22Rv1 (cell line): ENCODE data around the gene GXYLT2.
A peak's percentile ranks its signal among the peaks of the same experiment; 100 is the strongest.

ENCODE experiments used
- CTCF ChIP-seq: fragments of 450-650 bp; IDR thresholded peaks from 2 replicates; pipeline ENCODE4 v1.5.1; 2017; ENCODE audit warnings: mild to moderate bottlenecking
- ZFX ChIP-seq: fragments of 450-650 bp; IDR thresholded peaks from 2 replicates; pipeline ENCODE4 v1.6.1; 2017; ENCODE audit warnings: antibody characterized with exemption, borderline replicate concordance

DNA sequence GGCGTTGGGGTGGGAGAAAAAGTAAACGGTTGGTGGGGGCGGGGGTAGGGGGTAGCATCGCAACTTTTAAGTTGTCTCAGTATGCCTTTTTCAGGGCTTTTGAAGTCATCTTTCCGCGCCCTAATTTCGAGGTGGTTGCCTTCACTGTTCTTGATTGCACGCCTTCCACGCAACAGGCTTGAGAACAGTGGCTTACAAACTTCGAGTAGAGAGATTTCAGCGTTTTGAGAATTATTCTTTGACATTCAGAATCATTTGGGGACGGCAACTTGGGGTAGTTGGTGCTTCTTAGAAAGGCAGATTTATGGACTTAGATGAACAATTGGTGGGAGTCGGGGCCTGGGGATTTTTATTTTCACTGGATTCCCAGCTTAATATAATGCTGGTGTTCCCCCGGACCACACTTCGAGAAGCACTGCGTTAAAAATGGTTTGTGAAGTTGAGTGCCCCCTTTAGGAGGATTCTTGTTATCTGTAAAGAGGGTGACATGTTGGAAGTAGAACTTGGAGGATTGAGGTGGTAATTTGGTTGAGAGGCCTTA lies 109.6 kb downstream of the GXYLT2 start:
- TF ChIP-seq CTCF = peak; percentile 51
- TF ChIP-seq ZFX = no peak
